Measurements from ENCODE around the gene OR2T4. TPM values are rescaled to one million over a fixed set of nuclear protein-coding genes. Genes with fewer than 3 reads are reported as not detected.

Gene OR2T4
- total RNA-seq, 1 experiment from 2014 or later: not detected

DNA sequence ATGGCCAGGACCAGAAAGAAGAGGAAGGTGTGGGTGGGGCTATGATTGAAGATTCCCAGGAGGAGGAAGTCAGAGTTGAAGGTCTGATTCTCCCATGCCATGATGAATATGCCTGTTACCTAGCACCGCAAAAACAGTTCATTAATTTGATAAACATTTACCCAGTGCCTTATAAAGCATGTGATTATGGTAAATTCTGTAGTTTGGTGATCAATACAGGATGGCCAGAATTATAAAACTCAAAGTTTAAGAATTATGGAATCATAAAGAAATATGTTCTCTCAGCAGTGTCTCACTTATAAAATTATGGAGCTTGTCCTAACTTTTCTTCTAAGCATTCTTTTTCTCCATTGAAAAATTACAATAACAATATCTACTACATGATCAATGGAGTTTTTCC lies 37.0 kb upstream of the OR2T4 start, which contains the start of gene OR2M7:
Gene OR2M7, minus strand, starts transcription at position 101 of the 400 bp plus-strand sequence. Its CDS starts 0 bp downstream, at position 101.
- no TSS peak for BruUV-seq (replicated peaks)
- Histone ChIP-seq H3K4me2 (ENCODE audit: low read length) (no peak within 1 kb of the TSS), H3K27ac (ENCODE audit: low read depth, low read length) (no peak within 1 kb of the TSS), H4K20me1 (ENCODE audit: insufficient read depth) (no peaks in the 10 kb centered on the region), H3K9me3 (ENCODE audit: control insufficient read depth in 1 of 2, insufficient read depth in 1 of 2, low read depth in 1 of 2, low read length in 2 of 2) (0 out of 4 replicates have a peak, but pooled peaks cover 0 to 5% of the 10 kb centered on the region in 2 experiments), H3K9me2 (ENCODE audit: insufficient read depth) (no peaks in the 10 kb centered on the region), H3K4me1 (ENCODE audit: control insufficient read depth in 1 of 2, insufficient read depth in 2 of 2, low read length in 2 of 2) (no peaks in the 10 kb centered on the region), H3K36me3 (ENCODE audit: control insufficient read depth in 1 of 2, insufficient read depth in 2 of 2, low read length in 2 of 2) (no peaks in the 10 kb centered on the region), H3K4me3 (replicated peaks in 1 of 2; ENCODE audit: low read depth in 1 of 2, low read length in 2 of 2) (no peak within 1 kb of the TSS), H3K79me2 (ENCODE audit: insufficient read depth, low read length) (no peaks in the 10 kb centered on the region), H3K9ac (ENCODE audit: low read length) (no peak within 1 kb of the TSS), H3K27me3 (ENCODE audit: insufficient read depth, low read length) (no peaks in the 10 kb centered on the region), H2AFZ (ENCODE audit: low read depth, low read length, poor library complexity, severe bottlenecking) (no peak within 1 kb of the TSS)
- RAD21 ChIA-PET (ENCODE audit: low non-redundant PET in 1 of 2, low total read pairs in 2 of 2, uncharacterized antibody in 2 of 2, unreplicated experiment in 2 of 2): no interaction called here
- DNase-seq (ENCODE audit: low read depth, low spot score) (no peak), ATAC-seq (no peak)
- POLR2A ChIA-PET: no interaction called here
- intact Hi-C loops (cut with micrococcal nuclease): no loop called here
- CTCF ChIA-PET: no interaction called here
- TF ChIP-seq, protein P1, sequence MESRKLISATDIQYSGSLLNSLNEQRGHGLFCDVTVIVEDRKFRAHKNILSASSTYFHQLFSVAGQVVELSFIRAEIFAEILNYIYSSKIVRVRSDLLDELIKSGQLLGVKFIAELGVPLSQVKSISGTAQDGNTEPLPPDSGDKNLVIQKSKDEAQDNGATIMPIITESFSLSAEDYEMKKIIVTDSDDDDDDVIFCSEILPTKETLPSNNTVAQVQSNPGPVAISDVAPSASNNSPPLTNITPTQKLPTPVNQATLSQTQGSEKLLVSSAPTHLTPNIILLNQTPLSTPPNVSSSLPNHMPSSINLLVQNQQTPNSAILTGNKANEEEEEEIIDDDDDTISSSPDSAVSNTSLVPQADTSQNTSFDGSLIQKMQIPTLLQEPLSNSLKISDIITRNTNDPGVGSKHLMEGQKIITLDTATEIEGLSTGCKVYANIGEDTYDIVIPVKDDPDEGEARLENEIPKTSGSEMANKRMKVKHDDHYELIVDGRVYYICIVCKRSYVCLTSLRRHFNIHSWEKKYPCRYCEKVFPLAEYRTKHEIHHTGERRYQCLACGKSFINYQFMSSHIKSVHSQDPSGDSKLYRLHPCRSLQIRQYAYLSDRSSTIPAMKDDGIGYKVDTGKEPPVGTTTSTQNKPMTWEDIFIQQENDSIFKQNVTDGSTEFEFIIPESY (IDR thresholded peaks at IDR 0.05; ENCODE audit: extremely low read depth, insufficient replicate concordance, low read length): no peak
- TF ChIP-seq EGR1 (IDR thresholded peaks at IDR 0.05; ENCODE audit: low read depth) (no peak), ZFX (IDR thresholded peaks at IDR 0.05) (no peak), FOSL1 (IDR thresholded peaks at IDR 0.05; ENCODE audit: low read depth) (no peak), RAD21 (IDR thresholded peaks at IDR 0.05; ENCODE audit: low read depth) (no peak), JUND (IDR thresholded peaks at IDR 0.05) (no peak), ELF1 (IDR thresholded peaks at IDR 0.05; ENCODE audit: borderline replicate concordance, low read depth) (no peak)
- TF ChIP-seq, protein P2, sequence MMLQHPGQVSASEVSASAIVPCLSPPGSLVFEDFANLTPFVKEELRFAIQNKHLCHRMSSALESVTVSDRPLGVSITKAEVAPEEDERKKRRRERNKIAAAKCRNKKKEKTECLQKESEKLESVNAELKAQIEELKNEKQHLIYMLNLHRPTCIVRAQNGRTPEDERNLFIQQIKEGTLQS (IDR thresholded peaks at IDR 0.05): no peak
- TF ChIP-seq, protein P3, sequence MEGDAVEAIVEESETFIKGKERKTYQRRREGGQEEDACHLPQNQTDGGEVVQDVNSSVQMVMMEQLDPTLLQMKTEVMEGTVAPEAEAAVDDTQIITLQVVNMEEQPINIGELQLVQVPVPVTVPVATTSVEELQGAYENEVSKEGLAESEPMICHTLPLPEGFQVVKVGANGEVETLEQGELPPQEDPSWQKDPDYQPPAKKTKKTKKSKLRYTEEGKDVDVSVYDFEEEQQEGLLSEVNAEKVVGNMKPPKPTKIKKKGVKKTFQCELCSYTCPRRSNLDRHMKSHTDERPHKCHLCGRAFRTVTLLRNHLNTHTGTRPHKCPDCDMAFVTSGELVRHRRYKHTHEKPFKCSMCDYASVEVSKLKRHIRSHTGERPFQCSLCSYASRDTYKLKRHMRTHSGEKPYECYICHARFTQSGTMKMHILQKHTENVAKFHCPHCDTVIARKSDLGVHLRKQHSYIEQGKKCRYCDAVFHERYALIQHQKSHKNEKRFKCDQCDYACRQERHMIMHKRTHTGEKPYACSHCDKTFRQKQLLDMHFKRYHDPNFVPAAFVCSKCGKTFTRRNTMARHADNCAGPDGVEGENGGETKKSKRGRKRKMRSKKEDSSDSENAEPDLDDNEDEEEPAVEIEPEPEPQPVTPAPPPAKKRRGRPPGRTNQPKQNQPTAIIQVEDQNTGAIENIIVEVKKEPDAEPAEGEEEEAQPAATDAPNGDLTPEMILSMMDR (IDR thresholded peaks at IDR 0.05 in 2 of 3, conservative IDR thresholded peaks at IDR 0.05 in 1 of 3; ENCODE audit: borderline replicate concordance in 1 of 3, insufficient read depth in 1 of 3, low read depth in 2 of 3, low read length in 2 of 3): no peak

All from HCT116 (cell line).